Parathyroid adenoma (tissue), 2 donors: ENCODE results near the gene ZNF775.

Experiments used
- H2AFZ ChIP-seq: fragments of 300-600 bp; sonication (generic); one replicate; pipeline ENCODE4 v1.7.0; 2017; ENCODE audit warnings: antibody characterized with exemption, mild to moderate bottlenecking
- H3K27ac ChIP-seq: fragments of 300-600 bp; sonication (generic); one replicate; pipeline ENCODE4 v1.7.0; 2017
- H3K27me3 ChIP-seq: fragments of 300-600 bp; sonication (generic); one replicate; pipeline ENCODE4 v1.7.0; 2017; ENCODE audit warnings: low read length; ENCODE audit not compliant: control insufficient read depth, insufficient read depth
- H3K36me3 ChIP-seq: fragments of 300-600 bp; sonication (generic); one replicate; pipeline ENCODE4 v1.7.0; 2017; ENCODE audit warnings: low read length; ENCODE audit not compliant: control insufficient read depth, insufficient read depth
- H3K4me1 ChIP-seq: fragments of 300-600 bp; sonication (generic); one replicate; pipeline ENCODE4 v1.7.0; 2017; ENCODE audit warnings: control low read depth
- H3K4me2 ChIP-seq: fragments of 300-600 bp; sonication (generic); one replicate; pipeline ENCODE4 v1.7.0; 2017; ENCODE audit warnings: low read length
- H3K4me3 ChIP-seq: fragments of 300-600 bp; sonication (generic); one replicate; pipeline ENCODE4 v1.7.0; 2017; ENCODE audit warnings: low read depth, low read length
- H3K79me2 ChIP-seq: fragments of 300-600 bp; sonication (generic); one replicate; pipeline ENCODE4 v1.7.0; 2017; ENCODE audit warnings: control low read depth
- H3K9ac ChIP-seq: fragments of 300-600 bp; sonication (generic); one replicate; pipeline ENCODE4 v1.7.0; 2017; ENCODE audit warnings: mild to moderate bottlenecking
- H3K9me3 ChIP-seq: fragments of 300-600 bp; sonication (generic); one replicate; pipeline ENCODE4 v1.7.0; 2017; ENCODE audit warnings: low read length; ENCODE audit not compliant: control insufficient read depth
- TF ChIP-seq, protein P1 (sequence below): fragments of 300-600 bp; sonication (generic); IDR thresholded peaks from one replicate; pipeline ENCODE4 v1.7.0; 2017; ENCODE audit warnings: antibody characterized with exemption, mild to moderate bottlenecking
- donor health status: primary hyperparathyroidism.

ZNF775 gene

DNA sequence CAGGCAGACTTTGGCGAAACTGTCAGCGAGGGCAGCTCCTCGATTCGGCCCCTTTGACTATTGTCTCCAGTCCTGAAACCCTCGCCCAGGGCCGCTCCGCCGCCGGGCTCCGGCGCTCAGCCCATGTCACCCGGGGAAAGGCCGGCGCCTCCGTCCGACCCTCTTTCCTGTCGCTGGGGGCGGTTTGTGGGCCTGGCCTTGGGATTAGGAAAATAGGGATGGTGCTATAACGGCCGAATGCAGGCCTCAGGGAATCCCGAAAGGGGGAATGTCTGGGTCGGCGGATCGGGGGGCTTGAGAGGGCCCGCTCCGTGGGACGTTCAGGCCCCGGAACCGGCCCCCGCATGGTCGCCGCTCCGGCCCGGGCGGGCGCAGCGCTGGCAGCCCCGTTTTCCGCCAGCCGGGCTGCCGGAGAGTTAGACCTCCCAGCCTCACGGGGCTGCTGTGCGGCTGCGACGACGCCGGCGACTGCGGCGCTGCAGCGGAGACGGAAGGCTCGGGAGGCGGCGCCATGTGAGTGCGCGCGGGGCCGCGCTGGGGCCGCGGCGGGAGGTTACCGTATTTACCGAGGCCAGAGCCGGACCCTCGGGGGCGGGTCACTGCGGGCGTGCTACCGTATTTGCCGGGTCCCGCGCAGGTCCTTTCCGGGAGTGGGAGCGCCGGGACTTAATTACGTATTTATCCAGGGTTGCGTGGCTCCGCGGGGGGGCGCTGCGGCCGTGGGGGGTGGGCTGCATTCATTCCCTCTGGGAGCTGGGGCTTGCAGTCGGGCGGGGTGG is 25.9 kb downstream of the ZNF775 start:
- TF ChIP-seq, protein P1, sequence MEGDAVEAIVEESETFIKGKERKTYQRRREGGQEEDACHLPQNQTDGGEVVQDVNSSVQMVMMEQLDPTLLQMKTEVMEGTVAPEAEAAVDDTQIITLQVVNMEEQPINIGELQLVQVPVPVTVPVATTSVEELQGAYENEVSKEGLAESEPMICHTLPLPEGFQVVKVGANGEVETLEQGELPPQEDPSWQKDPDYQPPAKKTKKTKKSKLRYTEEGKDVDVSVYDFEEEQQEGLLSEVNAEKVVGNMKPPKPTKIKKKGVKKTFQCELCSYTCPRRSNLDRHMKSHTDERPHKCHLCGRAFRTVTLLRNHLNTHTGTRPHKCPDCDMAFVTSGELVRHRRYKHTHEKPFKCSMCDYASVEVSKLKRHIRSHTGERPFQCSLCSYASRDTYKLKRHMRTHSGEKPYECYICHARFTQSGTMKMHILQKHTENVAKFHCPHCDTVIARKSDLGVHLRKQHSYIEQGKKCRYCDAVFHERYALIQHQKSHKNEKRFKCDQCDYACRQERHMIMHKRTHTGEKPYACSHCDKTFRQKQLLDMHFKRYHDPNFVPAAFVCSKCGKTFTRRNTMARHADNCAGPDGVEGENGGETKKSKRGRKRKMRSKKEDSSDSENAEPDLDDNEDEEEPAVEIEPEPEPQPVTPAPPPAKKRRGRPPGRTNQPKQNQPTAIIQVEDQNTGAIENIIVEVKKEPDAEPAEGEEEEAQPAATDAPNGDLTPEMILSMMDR: peak; percentile 29
- Histone ChIP-seq H3K4me3 (peak overlapping the region; percentile 60), H3K79me2 (no peaks in the 10 kb centered on the region), H3K4me1 (peaks cover 21% of the 10 kb centered on the region), H3K36me3 (no peaks in the 10 kb centered on the region), H3K4me2 (peak overlapping the region; percentile 63), H2AFZ (peak overlapping the region; percentile 99), H3K27me3 (no peaks in the 10 kb centered on the region), H3K9ac (peak overlapping the region; percentile 96), H3K27ac (peak overlapping the region; percentile 85), H3K9me3 (no peaks in the 10 kb centered on the region)

DNA sequence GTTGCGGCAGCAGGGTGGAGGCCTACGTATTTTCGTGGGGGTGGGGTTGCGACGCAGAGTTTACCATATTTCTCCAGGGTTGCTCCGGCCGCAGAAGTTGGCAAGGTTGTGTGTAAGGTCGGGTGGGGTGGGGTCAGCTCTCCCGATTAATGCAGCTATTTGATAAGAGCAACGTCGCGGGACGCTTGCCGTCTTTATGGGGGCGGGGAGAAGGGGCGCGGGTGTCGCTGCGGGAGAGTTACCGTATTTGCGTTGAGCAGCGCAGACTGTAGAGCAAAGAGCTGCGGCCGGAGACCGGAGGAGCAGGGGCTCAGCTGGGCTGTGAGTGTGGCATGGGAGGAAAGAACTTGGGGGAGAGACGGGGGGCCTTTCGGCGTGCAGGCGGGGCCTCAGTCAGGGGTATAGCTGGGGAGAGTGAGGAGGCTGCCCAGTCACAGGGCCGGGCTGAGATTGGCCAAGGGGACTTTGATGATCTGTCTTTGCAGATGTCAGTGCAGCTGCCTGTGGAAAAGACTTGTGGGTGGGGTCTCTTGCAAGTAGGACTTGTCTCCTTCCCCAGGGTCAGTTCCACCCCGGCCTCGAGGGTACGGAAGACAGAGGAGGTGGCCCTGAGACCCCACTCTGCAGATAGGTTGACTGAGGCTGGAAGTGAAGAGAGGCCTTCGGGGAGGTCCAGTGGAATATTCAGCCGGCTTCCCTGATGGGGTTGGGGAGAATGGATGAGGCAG is 26.6 kb downstream of the ZNF775 start:
- Histone ChIP-seq H3K4me1 (peaks cover 23% of the 10 kb centered on the region), H3K27ac (peak overlapping the region; percentile 85), H3K27me3 (no peaks in the 10 kb centered on the region), H3K36me3 (no peaks in the 10 kb centered on the region), H2AFZ (peak overlapping the region; percentile 99), H3K4me3 (peak overlapping the region; percentile 60), H3K4me2 (peak overlapping the region; percentile 63), H3K79me2 (no peaks in the 10 kb centered on the region), H3K9ac (peak overlapping the region; percentile 22), H3K9me3 (no peaks in the 10 kb centered on the region)
- TF ChIP-seq, protein P1: no peak

DNA sequence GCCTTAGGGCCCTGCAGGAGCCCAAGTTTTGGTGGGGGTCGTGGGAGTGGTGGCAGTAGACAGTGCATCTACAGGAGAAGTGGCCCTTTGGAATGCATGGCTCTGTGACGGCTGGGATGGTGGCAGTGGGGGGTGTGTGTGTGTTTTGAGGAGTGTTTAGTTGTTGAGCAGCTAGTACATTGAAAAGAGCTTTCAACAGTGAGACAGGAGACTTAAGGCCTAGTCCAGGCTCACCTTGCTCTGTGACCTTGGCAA is 27.1 kb downstream of the ZNF775 start:
- no peaks in the 10 kb centered on the region for H3K79me2 ChIP-seq
- H3K27ac ChIP-seq: peak overlapping the region; percentile 85
- no peaks in the 10 kb centered on the region for H3K36me3 ChIP-seq
- no peaks in the 10 kb centered on the region for H3K27me3 ChIP-seq
- TF ChIP-seq, protein P1: no peak
- H3K9me3 ChIP-seq: no peaks in the 10 kb centered on the region
- H3K4me2 ChIP-seq: peak overlapping the region; percentile 63
- H3K4me1 ChIP-seq: peaks cover 28% of the 10 kb centered on the region
- peak overlapping the region; percentile 99 for H2AFZ ChIP-seq
- H3K4me3 ChIP-seq: peak overlapping the region; percentile 60
- H3K9ac ChIP-seq: no peak overlapping the region

DNA sequence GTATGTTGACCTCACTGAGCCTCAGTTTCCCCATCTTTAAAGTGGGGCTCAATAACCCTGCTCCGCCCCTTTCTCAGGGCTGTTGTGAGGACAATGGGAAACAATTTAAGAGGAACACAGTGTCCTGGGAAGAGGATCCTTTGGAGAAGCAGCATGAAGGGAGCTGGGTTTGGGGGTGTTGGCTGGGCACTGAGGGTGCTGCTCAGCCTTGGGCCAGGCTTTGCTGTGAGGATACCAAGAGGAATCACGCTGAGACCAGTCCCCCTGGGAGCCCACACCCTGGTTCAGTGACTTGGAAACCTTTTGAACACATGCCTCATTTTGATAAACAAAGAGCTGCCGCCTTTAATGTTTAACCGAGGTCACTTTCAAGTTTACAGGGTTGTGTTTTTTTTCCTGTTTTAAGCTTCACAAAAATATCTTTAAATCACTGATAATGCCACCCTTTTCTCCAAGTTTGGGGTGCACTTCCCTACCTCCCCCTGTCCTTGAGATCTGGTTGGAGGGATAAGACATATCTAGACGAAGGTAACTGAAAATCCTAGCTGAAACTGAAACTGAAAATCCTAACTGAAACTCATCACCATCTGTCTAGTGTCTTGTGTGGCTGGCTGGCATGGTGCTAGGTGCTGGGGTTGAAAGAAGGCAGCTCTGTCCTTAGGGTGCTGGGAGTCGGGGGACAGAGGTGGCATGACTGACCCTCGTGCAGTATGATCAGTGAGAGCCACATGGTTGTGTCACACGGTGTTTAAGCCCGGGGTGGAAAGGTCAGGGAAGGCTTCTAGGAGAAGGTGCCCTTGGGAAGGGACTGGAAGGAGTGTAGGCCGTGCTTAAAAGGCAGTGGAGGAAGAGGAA is 27.7 kb downstream of the ZNF775 start:
- Histone ChIP-seq H2AFZ (peak overlapping the region; percentile 99), H3K9me3 (no peaks in the 10 kb centered on the region), H3K79me2 (no peaks in the 10 kb centered on the region), H3K36me3 (no peaks in the 10 kb centered on the region), H3K9ac (no peak overlapping the region), H3K4me1 (peaks cover 29% of the 10 kb centered on the region), H3K27ac (peak overlapping the region; percentile 85), H3K4me3 (peak overlapping the region; percentile 60), H3K4me2 (peak overlapping the region; percentile 63), H3K27me3 (no peaks in the 10 kb centered on the region)
- TF ChIP-seq, protein P1: no peak
